ENCODE data around the gene SCOC. TPM values are rescaled to one million over a fixed set of nuclear protein-coding genes. Genes with fewer than 3 reads are reported as not detected.

The SCOC gene
- total and polyA plus RNA-seq, 2 of the 4 experiments (the other 2 are of a cell fraction), result 12.9 to 33.2 TPM

DNA sequence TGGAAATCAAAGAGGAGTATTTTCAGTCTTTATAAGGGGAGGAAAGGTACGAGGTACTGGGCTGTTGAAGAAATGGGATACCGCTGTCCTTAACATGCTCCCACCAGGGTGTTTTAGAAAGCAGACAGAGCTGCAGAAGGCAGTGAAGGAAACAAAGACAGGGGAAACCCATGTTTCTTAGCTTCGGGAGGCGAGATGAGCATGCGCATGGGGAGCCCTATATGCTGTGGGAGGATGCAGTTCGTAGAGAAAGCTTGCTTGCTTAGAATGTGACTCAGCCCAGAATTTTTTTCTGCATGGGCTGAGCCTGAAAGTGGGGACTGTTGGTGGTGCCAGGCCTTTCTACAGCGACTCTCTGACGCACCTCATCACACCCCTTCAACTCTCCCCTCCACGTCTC, 28.8 kb upstream of the SCOC start:
- no TSS peak for BruUV-seq (replicated peaks)

More for the DNA sequence above, 28.8 kb upstream of the SCOC start:
- CTCF ChIA-PET, result interaction anchor here (1.8 kb wide), 1 partner anchor 14 kb away, joined by 6 read pairs; no protein-coding TSS in a partner anchor
- H3K9ac ChIP-seq (ENCODE audit: low read depth, low read length), result no peak overlapping the region
- no peak overlapping the region for H2BK5ac ChIP-seq (ENCODE audit: low read depth, low read length, poor library complexity, severe bottlenecking)
- H3K4me2 ChIP-seq (ENCODE audit: low read depth, low read length), result no peak overlapping the region
- H2BK120ac ChIP-seq (ENCODE audit: low read depth, low read length), result no peak overlapping the region
- H3K23ac ChIP-seq (ENCODE audit: low read depth, low read length), result no peak overlapping the region
- H3K79me1 ChIP-seq (ENCODE audit: low read depth in 1 of 2, low read length in 2 of 2), result no peaks in the 10 kb centered on the region
- in situ Hi-C loops (cut with MboI; ENCODE audit: low sequenced_read_pairs), result no loop called here
- 92 to 100% methylated on average over 1 to 2 of the region's 9 CpGs for WGBS, 2 experiments (ENCODE audit: extremely low coverage in 2 of 2, insufficient read length in 1 of 2)
- intact Hi-C loops (cut with micrococcal nuclease), result no loop called here
- no peak overlapping the region for H3K4me3 ChIP-seq (ENCODE audit: insufficient read depth, low read depth, low read length)
- no peak overlapping the region for H2AK5ac ChIP-seq (ENCODE audit: low read depth, low read length)
- H3K14ac ChIP-seq (replicated peaks; ENCODE audit: low read depth, low read length), result no peak overlapping the region
- no peak overlapping the region for H4K91ac ChIP-seq (ENCODE audit: insufficient read depth, low read depth, low read length)
- POLR2A ChIA-PET (ENCODE audit: unreplicated experiment), result no interaction called here
- H3K9me1 ChIP-seq (ENCODE audit: insufficient read depth, low read length), result no peaks in the 10 kb centered on the region
- H2AK9ac ChIP-seq (replicated peaks; ENCODE audit: low read depth, low read length, poor library complexity), result no peak overlapping the region
- no peak overlapping the region for H2AFZ ChIP-seq (replicated peaks; ENCODE audit: low read length, poor library complexity)
- no peaks in the 10 kb centered on the region for H3K36me3 ChIP-seq (ENCODE audit: control insufficient read depth, insufficient read depth, low read length)
- no peak overlapping the region for H2BK20ac ChIP-seq (ENCODE audit: low read depth, low read length)
- H3K4ac ChIP-seq (ENCODE audit: low read depth, low read length), result no peak overlapping the region
- no peak overlapping the region for H3K56ac ChIP-seq (ENCODE audit: extremely low read depth, insufficient read depth, low read length)
- no peaks in the 10 kb centered on the region for H3K4me1 ChIP-seq (ENCODE audit: control insufficient read depth, insufficient read depth, low read length)
- no peak for DNase-seq
- H3K27ac ChIP-seq (ENCODE audit: insufficient read depth, low read length), result no peak overlapping the region
- dilution Hi-C loops (cut with HindIII; ENCODE audit: low sequenced_read_pairs, unreplicated experiment), result no loop called here
- no peaks in the 10 kb centered on the region for H4K20me1 ChIP-seq (ENCODE audit: insufficient read depth, low read length)
- no peak for ATAC-seq (ENCODE audit: low read depth)
- TF ChIP-seq CEBPB (IDR thresholded peaks at IDR 0.05; ENCODE audit: low read depth, low read length), result no peak
- no peak for TF ChIP-seq POLR2A (IDR thresholded peaks at IDR 0.05; ENCODE audit: low read depth, low read length)
- no peak for TF ChIP-seq RAD21 (IDR thresholded peaks at IDR 0.05; ENCODE audit: low read length)
- TF ChIP-seq RFX5 (IDR thresholded peaks at IDR 0.05; ENCODE audit: low read depth, low read length), result no peak
- no peak for TF ChIP-seq MXI1 (IDR thresholded peaks at IDR 0.05; ENCODE audit: borderline replicate concordance, low read depth, low read length)
- no peak for TF ChIP-seq BHLHE40 (IDR thresholded peaks at IDR 0.05; ENCODE audit: low read depth, low read length)
- no peak overlapping the region for H4K5ac ChIP-seq (ENCODE audit: low read depth, low read length)
- H3K9me3 ChIP-seq (ENCODE audit: control insufficient read depth, insufficient read depth, low read length), result no peaks in the 10 kb centered on the region
- H4K8ac ChIP-seq (ENCODE audit: low read depth in 2 of 2, low read length in 2 of 2), result no peak overlapping the region
- H2BK15ac ChIP-seq (ENCODE audit: low read depth, low read length), result no peak overlapping the region
- H3K18ac ChIP-seq (ENCODE audit: low read depth, low read length), result no peak overlapping the region
- peaks cover 28% of the 10 kb centered on the region for H3K27me3 ChIP-seq (ENCODE audit: control insufficient read depth, insufficient read depth, low read length)
